LoVo (cell line): ENCODE measurements around the gene MVK.

ENCODE experiments used
- DNase-seq: peaks from one replicate; pipeline ENCODE4 v3.0.0-alpha.2; 2016; ENCODE audit warnings: low spot score

Gene MVK

GRCh38 chr12:109545826-109546225 is 27.8 kb upstream of the MVK start:
- DNase-seq: no peak

- no peak for DNase-seq
These were observed 26.3 kb upstream of the MVK start for GRCh38 chr12:109547286-109547685.

GRCh38 chr12:109548258-109548657 is 25.3 kb upstream of the MVK start:
- DNase-seq: no peak

- DNase-seq: no peak
These were observed 23.9 kb upstream of the MVK start for GRCh38 chr12:109549613-109550270.

GRCh38 chr12:109550281-109550680 is 23.3 kb upstream of the MVK start:
- no peak for DNase-seq

- no peak for DNase-seq
These were observed 22.5 kb upstream of the MVK start for GRCh38 chr12:109551108-109551507.

- no peak for DNase-seq
These were observed 20.6 kb upstream of the MVK start for GRCh38 chr12:109552971-109553370.

- DNase-seq: no peak
These were observed 20.1 kb upstream of the MVK start for GRCh38 chr12:109553483-109553882.

- no peak for DNase-seq
These were observed 19.6 kb upstream of the MVK start for GRCh38 chr12:109553906-109554500.

- DNase-seq: no peak
These were observed 18.8 kb upstream of the MVK start for GRCh38 chr12:109554761-109555160.

- no peak for DNase-seq
These were observed 17.9 kb upstream of the MVK start for GRCh38 chr12:109555431-109556315.

GRCh38 chr12:109557200-109557599 is 16.4 kb upstream of the MVK start:
- no peak for DNase-seq

GRCh38 chr12:109557805-109558204 is 15.8 kb upstream of the MVK start:
- DNase-seq: no peak

- no peak for DNase-seq
These were observed 15.0 kb upstream of the MVK start for GRCh38 chr12:109558374-109559199.

- DNase-seq: no peak
These were observed 14.4 kb upstream of the MVK start for GRCh38 chr12:109559200-109559505.

GRCh38 chr12:109559601-109560000 is 14.0 kb upstream of the MVK start:
- DNase-seq: no peak

- DNase-seq: no peak
These were observed 12.5 kb upstream of the MVK start for GRCh38 chr12:109560867-109561710.

GRCh38 chr12:109561711-109562030 is 11.9 kb upstream of the MVK start:
- DNase-seq: no peak

- no peak for DNase-seq
These were observed 10.7 kb upstream of the MVK start for GRCh38 chr12:109562871-109563270.

GRCh38 chr12:109563291-109564284 is 10.0 kb upstream of the MVK start:
- DNase-seq: no peak
